HEK293T (cell line): ENCODE data around the gene JMJD7.

ENCODE experiments used
- ARNT ChIP-seq: fragments of 450-650 bp; IDR thresholded peaks from 2 replicates; pipeline ENCODE4 v1.6.1; 2017; ENCODE audit warnings: mild to moderate bottlenecking
- BHLHE40 ChIP-seq: fragments of 450-650 bp; IDR thresholded peaks from 2 replicates; pipeline ENCODE4 v1.6.1; 2016; ENCODE audit warnings: mild to moderate bottlenecking, moderate library complexity, borderline replicate concordance
- ELF4 ChIP-seq: fragments of 450-650 bp; IDR thresholded peaks from 2 replicates; pipeline ENCODE4 v1.6.1; 2017; ENCODE audit warnings: antibody characterized with exemption
- FOXA1 ChIP-seq: fragments of 450-650 bp; IDR thresholded peaks from 2 replicates; pipeline ENCODE4 v1.6.1; 2016; ENCODE audit warnings: mild to moderate bottlenecking
- FOXK2 ChIP-seq: fragments of 450-650 bp; IDR thresholded peaks from 2 replicates; pipeline ENCODE4 v1.6.1; 2016; ENCODE audit warnings: mild to moderate bottlenecking
- FOXM1 ChIP-seq: fragments of 450-650 bp; IDR thresholded peaks from 2 replicates; pipeline ENCODE4 v1.6.1; 2017; ENCODE audit warnings: mild to moderate bottlenecking, borderline replicate concordance
- HDGF ChIP-seq: fragments of 450-650 bp; IDR thresholded peaks from 2 replicates; pipeline ENCODE4 v1.6.1; 2017; ENCODE audit warnings: antibody characterized with exemption, borderline replicate concordance
- LEF1 ChIP-seq: fragments of 450-650 bp; IDR thresholded peaks from 2 replicates; pipeline ENCODE4 v1.6.1; 2017; ENCODE audit warnings: mild to moderate bottlenecking, borderline replicate concordance
- NFRKB ChIP-seq: fragments of 450-650 bp; IDR thresholded peaks from 2 replicates; pipeline ENCODE4 v1.6.1; 2016; ENCODE audit warnings: mild to moderate bottlenecking, moderate library complexity
- SP1 ChIP-seq: fragments of 450-650 bp; IDR thresholded peaks from 2 replicates; pipeline ENCODE4 v1.6.1; 2017
- SUZ12 ChIP-seq: fragments of 450-650 bp; IDR thresholded peaks from 2 replicates; pipeline ENCODE4 v1.6.1; 2016; ENCODE audit warnings: mild to moderate bottlenecking
- TARDBP ChIP-seq: fragments of 450-650 bp; IDR thresholded peaks from 2 replicates; pipeline ENCODE4 v1.6.1; 2016
- ZNF384 ChIP-seq: fragments of 450-650 bp; IDR thresholded peaks from 2 replicates; pipeline ENCODE4 v1.6.1; 2016
- TF ChIP-seq, protein P1 (sequence below): fragments of 450-650 bp; IDR thresholded peaks from 2 replicates; pipeline ENCODE4 v1.6.1; 2016

DNA sequence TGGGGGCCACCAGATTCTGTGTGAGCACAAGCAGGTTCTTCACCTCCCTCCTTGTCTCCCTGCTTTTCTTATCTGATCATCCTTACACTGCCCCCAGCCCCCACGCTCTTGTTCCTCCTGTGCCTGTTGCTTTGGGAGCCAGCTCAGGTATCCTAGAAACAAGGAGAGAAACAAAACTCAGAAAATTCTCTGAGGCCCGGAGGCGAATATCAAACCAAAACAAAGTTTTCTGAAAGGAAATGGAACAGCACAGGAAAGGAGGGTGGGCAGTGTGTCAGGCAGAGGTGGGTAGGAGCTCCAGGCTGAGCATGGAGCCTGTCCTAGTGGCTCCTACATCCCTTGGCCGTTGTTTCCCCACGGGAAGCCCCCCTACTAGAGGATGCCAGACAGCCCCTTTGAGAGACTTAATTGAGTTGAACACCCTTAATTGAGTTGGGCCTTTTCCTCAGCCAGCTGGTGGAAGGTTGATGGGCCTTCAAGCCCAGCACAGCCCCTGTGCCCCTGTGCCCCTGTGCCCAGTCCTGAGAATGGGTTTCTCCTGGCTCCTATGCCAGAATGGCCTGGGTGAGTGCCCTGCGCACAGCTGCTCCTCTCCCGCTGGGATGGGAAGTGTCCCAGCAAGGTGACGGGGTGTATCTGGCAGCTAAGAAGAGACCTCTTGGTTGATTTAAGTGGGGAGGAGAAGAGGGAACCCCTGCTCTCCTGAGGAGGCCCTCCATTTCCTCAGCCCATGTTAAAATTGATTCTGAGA, 22.8 kb upstream of the JMJD7 start:
- TF ChIP-seq ARNT (no peak), FOXA1 (no peak), TARDBP (no peak), FOXM1 (no peak), SUZ12 (no peak), SP1 (no peak), LEF1 (no peak), BHLHE40 (no peak), ELF4 (no peak), NFRKB (no peak), FOXK2 (no peak), ZNF384 (no peak), HDGF (no peak)
- TF ChIP-seq, protein P1, sequence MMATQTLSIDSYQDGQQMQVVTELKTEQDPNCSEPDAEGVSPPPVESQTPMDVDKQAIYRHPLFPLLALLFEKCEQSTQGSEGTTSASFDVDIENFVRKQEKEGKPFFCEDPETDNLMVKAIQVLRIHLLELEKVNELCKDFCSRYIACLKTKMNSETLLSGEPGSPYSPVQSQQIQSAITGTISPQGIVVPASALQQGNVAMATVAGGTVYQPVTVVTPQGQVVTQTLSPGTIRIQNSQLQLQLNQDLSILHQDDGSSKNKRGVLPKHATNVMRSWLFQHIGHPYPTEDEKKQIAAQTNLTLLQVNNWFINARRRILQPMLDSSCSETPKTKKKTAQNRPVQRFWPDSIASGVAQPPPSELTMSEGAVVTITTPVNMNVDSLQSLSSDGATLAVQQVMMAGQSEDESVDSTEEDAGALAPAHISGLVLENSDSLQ, result no peak
